ENCODE data around the gene TMCC1.
"Not testable (repeated sequence)": the region's sequence is repeated elsewhere in the genome, so short reads cannot be mapped to it uniquely, and the experiment has no call there.

TMCC1 gene
- 9.6 to 43.5 (median 26.5) reads per million in 18 experiments for total RNA-seq

GRCh38 chr3:129893581-129894070, at the start of gene TMCC1:
TSS of gene TMCC1 (minus strand) at chr3:129893711.
- DNase-seq = peak; percentile 76 to 84

- DNase-seq = peak in 1 of 2 donors; percentile 22
Observed at GRCh38 chr3:129943020-129943419, 49.5 kb upstream of the TMCC1 start.

- DNase-seq = peak; percentile 80 to 84
Observed at GRCh38 chr3:129942296-129942695, 48.8 kb upstream of the TMCC1 start.

- DNase-seq = no peak
Observed at GRCh38 chr3:129940086-129940485, 46.6 kb upstream of the TMCC1 start.

GRCh38 chr3:129938140-129938930, 44.8 kb upstream of the TMCC1 start:
- DNase-seq = no peak

- no peak for DNase-seq
Observed at GRCh38 chr3:129937717-129938116, 44.2 kb upstream of the TMCC1 start.

GRCh38 chr3:129936757-129937156, 43.2 kb upstream of the TMCC1 start:
- peak; percentile 55 to 64 for DNase-seq

GRCh38 chr3:129934234-129935123, 41.0 kb upstream of the TMCC1 start:
- peak; percentile 30 to 35 for DNase-seq

- no peak for DNase-seq
Observed at GRCh38 chr3:129933471-129933870, 40.0 kb upstream of the TMCC1 start.

- no peak for DNase-seq
Observed at GRCh38 chr3:129929383-129929782, 35.9 kb upstream of the TMCC1 start.

GRCh38 chr3:129927072-129927471, 33.6 kb upstream of the TMCC1 start:
- DNase-seq = no peak

GRCh38 chr3:129919806-129920205, 26.3 kb upstream of the TMCC1 start:
- DNase-seq = no peak

- DNase-seq = no peak
Observed at GRCh38 chr3:129919357-129919756, 25.8 kb upstream of the TMCC1 start.

GRCh38 chr3:129918461-129918860, 24.9 kb upstream of the TMCC1 start:
- DNase-seq = no peak

GRCh38 chr3:129917423-129918007, 24.0 kb upstream of the TMCC1 start:
- DNase-seq = peak in 1 of 2 donors; percentile 6

- no peak for DNase-seq
Observed at GRCh38 chr3:129913618-129914017, 20.1 kb upstream of the TMCC1 start.

GRCh38 chr3:129911261-129911861, 17.9 kb upstream of the TMCC1 start:
- peak; percentile 93 to 95 for DNase-seq

GRCh38 chr3:129909235-129909634, 15.7 kb upstream of the TMCC1 start:
- DNase-seq = not testable (repeated sequence)

- no peak for DNase-seq
Observed at GRCh38 chr3:129908417-129908816, 14.9 kb upstream of the TMCC1 start.

GRCh38 chr3:129901272-129901671, 7.8 kb upstream of the TMCC1 start:
- not testable (repeated sequence) for DNase-seq

GRCh38 chr3:129897026-129897425, 3.5 kb upstream of the TMCC1 start:
- no peak for DNase-seq

GRCh38 chr3:129892857-129893580, 492 bp downstream of the TMCC1 start:
- peak; percentile 47 to 66 for DNase-seq
